Measurements from ENCODE around the gene ABL1. TPM values are rescaled to one million over a fixed set of nuclear protein-coding genes. Genes with fewer than 3 reads are reported as not detected.
A peak's percentile ranks its signal among the peaks of the same experiment; 100 is the strongest.
"Not testable (repeated sequence)": the region's sequence is repeated elsewhere in the genome, so short reads cannot be mapped to it uniquely, and the experiment has no call there.

The ABL1 gene
- total RNA-seq, 2 experiments from 2014 or later: 33.5 to 37.3 TPM

- no peaks in the 10 kb centered on the region for H3K9me3 Mint-ChIP-seq
- peaks cover 13% of the 10 kb centered on the region for H3K4me1 Mint-ChIP-seq
- H3K36me3 Mint-ChIP-seq (ENCODE audit: low read depth): no peaks in the 10 kb centered on the region
- no peaks in the 10 kb centered on the region for H3K27me3 Mint-ChIP-seq
- H3K4me3 Mint-ChIP-seq: no peak overlapping the region
- no peak for DNase-seq
- CTCF ChIA-PET: no interaction called here
- no peak overlapping the region for H3K27ac Mint-ChIP-seq
- POLR2A ChIA-PET: no interaction called here
Measured at GRCh38 chr9:130846487-130847305, 11.6 kb downstream of the ABL1 start.

DNA sequence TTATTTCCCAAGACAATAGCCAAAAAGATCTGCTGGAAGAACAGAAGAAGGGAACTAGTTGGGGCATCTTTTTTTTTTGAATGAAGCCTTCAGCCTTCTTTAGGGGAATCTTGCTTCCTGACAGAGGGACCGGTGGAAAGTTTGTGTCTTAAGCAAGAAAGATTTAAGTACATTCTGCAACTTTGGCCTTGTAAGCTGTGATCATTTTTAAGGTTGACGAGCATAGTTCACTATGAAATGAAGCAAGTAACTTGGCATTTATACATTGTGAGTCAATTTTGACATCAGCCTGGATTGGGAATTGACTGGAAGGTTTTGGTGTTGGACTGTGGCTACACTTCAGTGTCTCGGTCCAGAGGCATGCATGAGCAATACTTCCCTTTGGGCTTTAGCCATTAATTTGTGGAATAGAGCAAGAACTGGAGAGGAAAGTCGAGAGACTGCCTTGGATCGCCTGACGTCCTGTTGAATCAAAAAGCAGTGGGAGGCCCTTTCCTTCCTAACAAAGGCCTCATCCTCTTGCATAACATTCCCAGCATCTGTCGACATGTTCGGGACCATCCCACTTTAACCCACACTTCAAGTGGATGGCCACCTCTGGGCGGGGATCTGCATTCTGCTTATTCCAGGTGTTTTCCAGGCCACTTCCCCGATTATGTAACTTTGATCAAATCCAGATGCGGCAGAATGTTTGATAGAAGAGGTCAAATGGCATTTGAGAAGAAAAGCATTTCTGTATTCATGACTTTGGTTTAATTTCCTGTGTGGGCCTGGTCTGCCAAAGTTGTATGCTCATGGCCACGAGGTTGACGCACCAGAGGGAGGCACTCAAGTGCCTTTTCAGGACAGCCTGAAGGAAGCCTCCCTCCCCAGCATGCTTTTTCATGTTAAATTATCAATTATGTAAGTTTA lies 12.5 kb downstream of the ABL1 start:
- Mint-ChIP-seq H3K4me3 (no peak overlapping the region), H3K9me3 (no peaks in the 10 kb centered on the region), H3K36me3 (ENCODE audit: low read depth) (no peaks in the 10 kb centered on the region), H3K27ac (no peak overlapping the region), H3K4me1 (peaks cover 13% of the 10 kb centered on the region), H3K27me3 (no peaks in the 10 kb centered on the region)
- CTCF ChIA-PET: no interaction called here
- POLR2A ChIA-PET: no interaction called here
- no peak for DNase-seq

DNA sequence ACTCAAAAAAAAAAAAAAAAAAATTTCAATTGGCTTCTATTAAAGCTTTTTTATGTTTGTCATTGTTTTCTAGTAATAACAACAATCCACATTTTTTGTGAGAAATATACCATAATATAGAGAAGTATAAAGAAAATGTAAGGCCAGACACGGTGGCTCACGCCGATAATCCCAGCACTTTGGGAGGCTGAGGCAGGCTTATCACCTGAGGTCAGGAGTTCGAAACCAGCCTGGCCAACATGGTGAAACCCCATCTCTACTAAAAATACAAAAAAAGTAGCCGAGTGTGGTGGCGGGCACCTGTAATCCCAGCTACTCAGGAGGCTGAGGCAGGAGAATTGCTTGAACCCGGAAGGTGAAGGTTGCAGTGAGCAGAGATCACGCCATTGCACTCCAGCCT lies 13.5 kb downstream of the ABL1 start:
- H3K36me3 Mint-ChIP-seq (ENCODE audit: low read depth); H3K27me3 Mint-ChIP-seq; H3K27ac Mint-ChIP-seq; H3K4me1 Mint-ChIP-seq; DNase-seq; POLR2A ChIA-PET; CTCF ChIA-PET; H3K9me3 Mint-ChIP-seq; H3K4me3 Mint-ChIP-seq: not testable (repeated sequence)

- ChIA-PET POLR2A (no interaction called here), CTCF (no interaction called here)
- Mint-ChIP-seq H3K27me3 (no peaks in the 10 kb centered on the region), H3K36me3 (ENCODE audit: low read depth) (no peaks in the 10 kb centered on the region), H3K4me3 (no peak overlapping the region), H3K27ac (no peak overlapping the region), H3K9me3 (no peaks in the 10 kb centered on the region), H3K4me1 (no peaks in the 10 kb centered on the region)
- DNase-seq: no peak
Measured at GRCh38 chr9:130849356-130849755, 14.3 kb downstream of the ABL1 start.

DNA sequence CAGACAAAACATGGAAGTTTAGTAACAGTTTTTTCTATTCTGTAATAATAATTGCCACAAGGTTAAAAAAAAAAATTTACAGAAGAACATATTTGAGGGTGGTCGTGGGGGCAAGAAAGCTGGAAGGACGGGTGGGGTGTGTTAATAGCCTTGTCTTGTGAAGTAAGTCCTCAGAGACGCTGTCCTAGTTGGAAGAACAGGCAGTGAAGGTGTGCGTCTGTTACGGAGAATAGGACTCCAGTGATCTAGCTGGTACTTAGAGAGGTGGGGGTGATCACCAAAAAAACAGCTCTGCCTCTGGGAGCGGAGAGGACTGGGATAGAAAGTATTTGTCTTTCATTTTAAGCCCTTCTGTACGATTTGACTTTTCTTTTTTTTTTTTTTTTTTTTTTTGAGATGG lies 17.7 kb downstream of the ABL1 start:
- POLR2A ChIA-PET: interaction anchor here (0.8 kb wide), 1 partner anchor 11 kb away, joined by 3 read pairs; no protein-coding TSS in a partner anchor
- H3K27me3 Mint-ChIP-seq: no peaks in the 10 kb centered on the region
- no peak overlapping the region for H3K27ac Mint-ChIP-seq
- H3K36me3 Mint-ChIP-seq (ENCODE audit: low read depth): peaks cover 4% of the 10 kb centered on the region
- DNase-seq: no peak
- no peak overlapping the region for H3K4me3 Mint-ChIP-seq
- CTCF ChIA-PET: interaction anchor here (0.6 to 0.7 kb wide), 6 partner anchors 12 to 1269 kb away, joined by 3 to 5 read pairs (median 4); no protein-coding TSS in a partner anchor
- no peaks in the 10 kb centered on the region for H3K4me1 Mint-ChIP-seq
- H3K9me3 Mint-ChIP-seq: no peaks in the 10 kb centered on the region

DNA sequence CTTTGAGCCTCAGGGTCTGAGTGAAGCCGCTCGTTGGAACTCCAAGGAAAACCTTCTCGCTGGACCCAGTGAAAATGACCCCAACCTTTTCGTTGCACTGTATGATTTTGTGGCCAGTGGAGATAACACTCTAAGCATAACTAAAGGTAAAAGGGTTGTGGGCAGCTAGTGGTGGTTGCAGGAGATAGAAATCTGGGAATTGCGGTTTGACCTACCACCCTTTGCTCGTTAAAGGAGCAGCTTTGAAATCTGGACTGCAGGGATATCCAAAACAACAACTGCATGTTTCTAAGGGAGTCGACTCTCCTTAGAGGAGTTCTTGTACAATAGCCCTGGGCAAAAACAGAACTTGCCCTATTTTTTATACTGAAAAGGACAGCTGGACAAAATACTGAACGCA lies 19.0 kb downstream of the ABL1 start:
- ChIA-PET CTCF (interaction anchor here (0.8 kb wide), 1 partner anchor 12 kb away, joined by 3 read pairs; no protein-coding TSS in a partner anchor), POLR2A (no interaction called here)
- H3K27me3 Mint-ChIP-seq: no peaks in the 10 kb centered on the region
- peaks cover 4% of the 10 kb centered on the region for H3K36me3 Mint-ChIP-seq (ENCODE audit: low read depth)
- H3K4me3 Mint-ChIP-seq: no peak overlapping the region
- H3K4me1 Mint-ChIP-seq: no peaks in the 10 kb centered on the region
- H3K9me3 Mint-ChIP-seq: no peaks in the 10 kb centered on the region
- DNase-seq: no peak
- H3K27ac Mint-ChIP-seq: no peak overlapping the region

GRCh38 chr9:130854835-130855234 lies 19.8 kb downstream of the ABL1 start:
- POLR2A ChIA-PET: no interaction called here
- H3K4me1 Mint-ChIP-seq: no peaks in the 10 kb centered on the region
- no peak overlapping the region for H3K4me3 Mint-ChIP-seq

DNA sequence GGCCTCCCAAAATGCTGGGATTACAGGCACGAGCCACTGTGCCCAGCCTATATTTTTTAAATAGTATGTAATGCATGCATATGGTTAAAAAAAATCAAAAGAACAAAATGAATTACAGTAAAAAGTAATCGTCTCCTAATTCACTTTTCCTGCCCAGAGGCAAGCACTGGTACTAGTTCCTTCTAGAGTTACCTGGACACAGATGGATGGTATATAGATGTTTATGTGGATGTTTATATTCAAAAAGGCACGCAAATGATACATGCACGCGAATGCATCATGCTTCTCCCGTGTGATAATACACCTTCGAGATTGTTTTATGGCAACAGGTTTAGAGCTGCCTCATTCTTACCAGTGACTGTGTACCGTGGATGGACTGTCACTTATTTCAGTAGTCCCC lies 21.4 kb downstream of the ABL1 start:
- CTCF ChIA-PET: no interaction called here
- H3K4me3 Mint-ChIP-seq: no peak overlapping the region
- no peaks in the 10 kb centered on the region for H3K9me3 Mint-ChIP-seq
- H3K27me3 Mint-ChIP-seq: no peaks in the 10 kb centered on the region
- H3K36me3 Mint-ChIP-seq (ENCODE audit: low read depth): peaks cover 4% of the 10 kb centered on the region
- no peak overlapping the region for H3K27ac Mint-ChIP-seq
- DNase-seq: no peak
- POLR2A ChIA-PET: no interaction called here
- H3K4me1 Mint-ChIP-seq: no peaks in the 10 kb centered on the region

More at GRCh38 chr9:130854835-130855234, 19.8 kb downstream of the ABL1 start:
- Mint-ChIP-seq H3K27ac (no peak overlapping the region), H3K27me3 (no peaks in the 10 kb centered on the region), H3K9me3 (no peaks in the 10 kb centered on the region), H3K36me3 (ENCODE audit: low read depth) (peaks cover 4% of the 10 kb centered on the region)
- DNase-seq: no peak
- CTCF ChIA-PET: interaction anchor here (0.8 kb wide), 1 partner anchor 11 kb away, joined by 3 read pairs; no protein-coding TSS in a partner anchor

GRCh38 chr9:130857864-130858738 lies 23.0 kb downstream of the ABL1 start:
- Mint-ChIP-seq H3K27me3 (no peaks in the 10 kb centered on the region), H3K9me3 (no peaks in the 10 kb centered on the region), H3K4me3 (no peak overlapping the region), H3K36me3 (ENCODE audit: low read depth) (peaks cover 4% of the 10 kb centered on the region), H3K4me1 (no peaks in the 10 kb centered on the region), H3K27ac (no peak overlapping the region)
- POLR2A ChIA-PET: no interaction called here
- CTCF ChIA-PET: interaction anchor here (0.8 kb wide), 1 partner anchor 22 kb away, joined by 3 read pairs; no protein-coding TSS in a partner anchor
- DNase-seq: no peak

- POLR2A ChIA-PET: no interaction called here
- Mint-ChIP-seq H3K36me3 (ENCODE audit: low read depth) (peaks cover 4% of the 10 kb centered on the region), H3K4me1 (no peaks in the 10 kb centered on the region), H3K4me3 (no peak overlapping the region), H3K9me3 (no peaks in the 10 kb centered on the region), H3K27me3 (no peaks in the 10 kb centered on the region), H3K27ac (no peak overlapping the region)
- no peak for DNase-seq
- CTCF ChIA-PET: interaction anchor here (0.8 kb wide), 1 partner anchor 23 kb away, joined by 3 read pairs; no protein-coding TSS in a partner anchor
Measured at GRCh38 chr9:130858739-130859705, 24.0 kb downstream of the ABL1 start.

DNA sequence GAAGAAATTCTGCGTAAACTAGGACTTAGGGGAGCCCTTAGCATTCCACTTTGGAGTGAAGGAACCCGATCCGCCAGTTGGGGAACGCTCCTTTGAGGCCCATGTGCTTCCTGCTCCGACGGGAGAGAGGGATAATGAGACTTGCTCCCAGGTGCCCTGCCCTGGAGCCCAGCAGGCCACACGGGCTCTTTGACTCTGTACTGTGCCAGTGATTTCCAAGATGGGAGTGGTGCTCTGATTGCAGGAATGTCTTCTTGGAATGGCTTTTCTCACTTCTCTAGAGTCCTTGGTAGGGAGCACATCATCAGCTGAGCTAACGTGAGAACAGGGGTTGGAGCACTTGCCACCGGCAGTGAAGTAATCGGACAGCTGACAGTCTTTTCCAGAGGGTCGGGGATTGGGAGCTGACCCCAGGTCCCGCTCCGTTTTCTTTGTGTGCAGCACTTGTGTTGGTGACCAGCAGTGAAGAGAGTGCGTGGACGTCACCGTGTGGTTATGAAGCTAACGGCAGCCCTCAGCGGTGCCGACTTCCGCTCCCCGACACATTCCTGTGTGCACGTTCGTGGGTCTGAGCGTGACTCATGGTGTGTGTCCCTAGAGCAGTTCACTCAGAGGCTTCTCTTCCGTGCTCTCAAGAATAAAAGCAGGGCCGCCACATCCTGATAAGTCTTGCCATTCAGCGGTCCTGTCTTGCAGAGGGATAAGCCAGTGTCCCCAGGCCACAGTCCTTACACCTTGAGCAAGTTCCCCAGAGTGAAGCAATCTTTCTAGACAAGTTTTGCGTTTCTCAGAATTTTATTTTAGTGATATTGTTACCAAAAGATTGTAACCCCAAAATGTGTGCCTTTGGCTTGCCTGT lies 25.6 kb downstream of the ABL1 start:
- no peaks in the 10 kb centered on the region for H3K36me3 Mint-ChIP-seq (ENCODE audit: low read depth)
- no peaks in the 10 kb centered on the region for H3K27me3 Mint-ChIP-seq
- H3K27ac Mint-ChIP-seq: peak overlapping the region; percentile 42
- no peak for DNase-seq
- H3K4me1 Mint-ChIP-seq: no peaks in the 10 kb centered on the region
- H3K4me3 Mint-ChIP-seq: no peak overlapping the region
- CTCF ChIA-PET: no interaction called here
- no peaks in the 10 kb centered on the region for H3K9me3 Mint-ChIP-seq
- POLR2A ChIA-PET: no interaction called here

Measured in activated CD4-positive, alpha-beta T cell treated with anti-CD3 and anti-CD28 coated beads, Interleukin-2, amount 10 ng/mL, durations not matched to agents 7 days and 5 days (primary cell).